ENCODE measurements around the gene PACRG. TPM values are rescaled to one million over a fixed set of nuclear protein-coding genes. Genes with fewer than 3 reads are reported as not detected.

Gene PACRG
- polyA plus RNA-seq, 1 donor from 2014 or later = 16.6 TPM

DNA sequence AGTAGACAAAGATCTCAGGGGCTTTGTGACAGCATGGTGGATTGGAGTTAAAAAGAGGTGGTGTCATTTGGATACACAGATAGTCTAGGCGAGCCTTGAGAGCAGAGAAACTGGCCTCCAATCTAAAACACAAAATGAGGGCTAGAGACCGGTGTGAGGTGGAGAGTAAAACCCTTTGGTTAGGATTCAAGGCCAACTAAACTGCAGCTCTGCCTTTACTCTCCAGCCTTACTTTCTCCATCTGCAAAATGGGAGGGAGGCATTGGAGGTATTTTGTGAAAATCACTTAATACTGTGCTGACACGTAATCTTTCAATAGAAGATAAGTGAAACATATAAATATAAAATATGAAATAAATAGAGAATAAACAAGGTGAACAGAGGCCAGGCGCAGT lies 597.6 kb downstream of the PACRG start:
- Histone ChIP-seq H3K4me2 (ENCODE audit: low read length) (no peak overlapping the region), H3K9me3 (ENCODE audit: low read length) (no peaks in the 10 kb centered on the region), H3K9ac (ENCODE audit: low read length) (no peak overlapping the region), H3K4me3 (ENCODE audit: low read length) (no peak overlapping the region), H3K36me3 (ENCODE audit: insufficient read depth, low read length) (no peaks in the 10 kb centered on the region), H3F3A (ENCODE audit: insufficient read depth, low read length, poor library complexity, severe bottlenecking) (no peaks in the 10 kb centered on the region), H3K79me2 (replicated peaks; ENCODE audit: insufficient read depth, low read length) (no peaks in the 10 kb centered on the region), H2AFZ (ENCODE audit: low read depth, low read length) (no peak overlapping the region), H3K27ac (ENCODE audit: low read length) (no peak overlapping the region), H4K20me1 (ENCODE audit: insufficient read depth) (no peaks in the 10 kb centered on the region), H3K9me2 (ENCODE audit: insufficient read depth, low read length) (no peaks in the 10 kb centered on the region), H3K27me3 (ENCODE audit: insufficient read depth, low read depth, low read length) (no peaks in the 10 kb centered on the region)
- TF ChIP-seq EP300 (conservative IDR thresholded peaks at IDR 0.05; ENCODE audit: poor library complexity, severe bottlenecking) (no peak), SMC3 (conservative IDR thresholded peaks at IDR 0.05; ENCODE audit: poor library complexity) (no peak)
- TF ChIP-seq, protein P1, sequence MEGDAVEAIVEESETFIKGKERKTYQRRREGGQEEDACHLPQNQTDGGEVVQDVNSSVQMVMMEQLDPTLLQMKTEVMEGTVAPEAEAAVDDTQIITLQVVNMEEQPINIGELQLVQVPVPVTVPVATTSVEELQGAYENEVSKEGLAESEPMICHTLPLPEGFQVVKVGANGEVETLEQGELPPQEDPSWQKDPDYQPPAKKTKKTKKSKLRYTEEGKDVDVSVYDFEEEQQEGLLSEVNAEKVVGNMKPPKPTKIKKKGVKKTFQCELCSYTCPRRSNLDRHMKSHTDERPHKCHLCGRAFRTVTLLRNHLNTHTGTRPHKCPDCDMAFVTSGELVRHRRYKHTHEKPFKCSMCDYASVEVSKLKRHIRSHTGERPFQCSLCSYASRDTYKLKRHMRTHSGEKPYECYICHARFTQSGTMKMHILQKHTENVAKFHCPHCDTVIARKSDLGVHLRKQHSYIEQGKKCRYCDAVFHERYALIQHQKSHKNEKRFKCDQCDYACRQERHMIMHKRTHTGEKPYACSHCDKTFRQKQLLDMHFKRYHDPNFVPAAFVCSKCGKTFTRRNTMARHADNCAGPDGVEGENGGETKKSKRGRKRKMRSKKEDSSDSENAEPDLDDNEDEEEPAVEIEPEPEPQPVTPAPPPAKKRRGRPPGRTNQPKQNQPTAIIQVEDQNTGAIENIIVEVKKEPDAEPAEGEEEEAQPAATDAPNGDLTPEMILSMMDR (IDR thresholded peaks at IDR 0.05; ENCODE audit: poor library complexity, severe bottlenecking) = no peak

DNA sequence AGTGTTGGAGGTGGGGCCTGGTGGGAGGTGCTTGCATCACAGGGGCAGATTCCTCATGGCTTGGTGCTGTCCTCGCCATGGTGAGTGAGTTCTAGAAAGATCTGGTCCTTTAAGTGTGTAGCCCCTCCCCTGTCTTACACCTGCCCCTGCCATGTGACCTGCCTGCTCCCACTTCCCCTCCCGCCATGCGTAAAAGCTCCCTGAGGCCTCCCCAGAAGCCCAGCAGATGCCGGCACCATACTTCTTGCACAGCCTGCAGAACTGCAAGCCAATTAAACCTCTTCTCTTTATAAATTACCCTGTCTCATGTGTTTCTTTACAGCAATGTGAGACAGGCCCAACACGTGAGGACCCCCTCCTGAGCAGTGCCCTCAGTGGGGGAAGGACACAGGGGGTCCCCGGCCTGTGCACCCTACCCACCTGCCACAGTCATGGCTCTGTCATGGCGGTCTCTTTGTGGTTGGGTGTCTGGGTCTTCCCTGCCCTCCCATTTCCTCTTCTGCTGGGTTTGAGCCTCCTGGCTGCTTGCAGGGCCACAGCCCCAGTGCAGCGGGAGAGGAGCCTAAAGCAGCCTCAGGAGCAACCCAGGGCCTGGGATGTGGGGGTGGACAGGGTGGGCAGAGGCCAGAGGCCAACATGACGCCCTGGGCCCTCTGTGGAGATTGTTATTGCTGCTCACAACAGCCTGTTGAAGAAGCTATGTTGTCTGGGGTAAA lies 599.5 kb downstream of the PACRG start:
- Histone ChIP-seq H3K9ac (ENCODE audit: low read length) (no peak overlapping the region), H2AFZ (ENCODE audit: low read depth, low read length) (no peak overlapping the region), H3K9me3 (ENCODE audit: low read length) (no peaks in the 10 kb centered on the region), H3K4me2 (ENCODE audit: low read length) (no peak overlapping the region), H3K27me3 (ENCODE audit: insufficient read depth, low read depth, low read length) (no peaks in the 10 kb centered on the region), H3K36me3 (ENCODE audit: insufficient read depth, low read length) (no peaks in the 10 kb centered on the region), H3K79me2 (replicated peaks; ENCODE audit: insufficient read depth, low read length) (no peaks in the 10 kb centered on the region), H3K27ac (ENCODE audit: low read length) (no peak overlapping the region), H3K9me2 (ENCODE audit: insufficient read depth, low read length) (no peaks in the 10 kb centered on the region), H3K4me3 (ENCODE audit: low read length) (no peak overlapping the region), H3F3A (ENCODE audit: insufficient read depth, low read length, poor library complexity, severe bottlenecking) (no peaks in the 10 kb centered on the region), H4K20me1 (ENCODE audit: insufficient read depth) (no peaks in the 10 kb centered on the region)
- no peak for TF ChIP-seq RAD21 (conservative IDR thresholded peaks at IDR 0.05)
- TF ChIP-seq, protein P2, sequence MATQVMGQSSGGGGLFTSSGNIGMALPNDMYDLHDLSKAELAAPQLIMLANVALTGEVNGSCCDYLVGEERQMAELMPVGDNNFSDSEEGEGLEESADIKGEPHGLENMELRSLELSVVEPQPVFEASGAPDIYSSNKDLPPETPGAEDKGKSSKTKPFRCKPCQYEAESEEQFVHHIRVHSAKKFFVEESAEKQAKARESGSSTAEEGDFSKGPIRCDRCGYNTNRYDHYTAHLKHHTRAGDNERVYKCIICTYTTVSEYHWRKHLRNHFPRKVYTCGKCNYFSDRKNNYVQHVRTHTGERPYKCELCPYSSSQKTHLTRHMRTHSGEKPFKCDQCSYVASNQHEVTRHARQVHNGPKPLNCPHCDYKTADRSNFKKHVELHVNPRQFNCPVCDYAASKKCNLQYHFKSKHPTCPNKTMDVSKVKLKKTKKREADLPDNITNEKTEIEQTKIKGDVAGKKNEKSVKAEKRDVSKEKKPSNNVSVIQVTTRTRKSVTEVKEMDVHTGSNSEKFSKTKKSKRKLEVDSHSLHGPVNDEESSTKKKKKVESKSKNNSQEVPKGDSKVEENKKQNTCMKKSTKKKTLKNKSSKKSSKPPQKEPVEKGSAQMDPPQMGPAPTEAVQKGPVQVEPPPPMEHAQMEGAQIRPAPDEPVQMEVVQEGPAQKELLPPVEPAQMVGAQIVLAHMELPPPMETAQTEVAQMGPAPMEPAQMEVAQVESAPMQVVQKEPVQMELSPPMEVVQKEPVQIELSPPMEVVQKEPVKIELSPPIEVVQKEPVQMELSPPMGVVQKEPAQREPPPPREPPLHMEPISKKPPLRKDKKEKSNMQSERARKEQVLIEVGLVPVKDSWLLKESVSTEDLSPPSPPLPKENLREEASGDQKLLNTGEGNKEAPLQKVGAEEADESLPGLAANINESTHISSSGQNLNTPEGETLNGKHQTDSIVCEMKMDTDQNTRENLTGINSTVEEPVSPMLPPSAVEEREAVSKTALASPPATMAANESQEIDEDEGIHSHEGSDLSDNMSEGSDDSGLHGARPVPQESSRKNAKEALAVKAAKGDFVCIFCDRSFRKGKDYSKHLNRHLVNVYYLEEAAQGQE (IDR thresholded peaks at IDR 0.05; ENCODE audit: borderline replicate concordance) = no peak
- no peak for TF ChIP-seq EZH2 (IDR thresholded peaks at IDR 0.05; ENCODE audit: borderline replicate concordance, insufficient read depth, low read length, poor library complexity, severe bottlenecking)
- TF ChIP-seq MXI1 (conservative IDR thresholded peaks at IDR 0.05; ENCODE audit: poor library complexity, severe bottlenecking) = no peak
- TF ChIP-seq POLR2AphosphoS5 (IDR thresholded peaks at IDR 0.05) = no peak
- no peak for TF ChIP-seq SMC3 (conservative IDR thresholded peaks at IDR 0.05; ENCODE audit: poor library complexity)
- no peak for TF ChIP-seq EP300 (conservative IDR thresholded peaks at IDR 0.05; ENCODE audit: poor library complexity, severe bottlenecking)
- TF ChIP-seq TAF1 (IDR thresholded peaks at IDR 0.05; ENCODE audit: low read depth) = no peak
- TF ChIP-seq, protein P1 (IDR thresholded peaks at IDR 0.05; ENCODE audit: poor library complexity, severe bottlenecking) = no peak

Measured in neural cell (in vitro differentiated cells).